Measurements from ENCODE around the gene APCDD1L.

GRCh38 chr20:58431134-58431533, 84.1 kb downstream of the APCDD1L start:
- TF ChIP-seq CTCF (IDR thresholded peaks at IDR 0.05; ENCODE audit: poor library complexity, severe bottlenecking) (no peak), EZH2 (IDR thresholded peaks at IDR 0.05; ENCODE audit: borderline replicate concordance, insufficient read depth, low read length, poor library complexity, severe bottlenecking) (no peak), EP300 (conservative IDR thresholded peaks at IDR 0.05; ENCODE audit: poor library complexity, severe bottlenecking) (no peak), TAF1 (IDR thresholded peaks at IDR 0.05; ENCODE audit: low read depth) (no peak), RAD21 (conservative IDR thresholded peaks at IDR 0.05) (no peak), SMC3 (conservative IDR thresholded peaks at IDR 0.05; ENCODE audit: poor library complexity) (no peak)

Measured in neural cell (in vitro differentiated cells).